GM04503 (cell line): ENCODE measurements around the gene LIPE.

Experiments
- DNase-seq: peaks from one replicate; pipeline ENCODE4 v3.0.0-alpha.2; 2012; ENCODE audit warnings: low read depth

Gene LIPE

DNA sequence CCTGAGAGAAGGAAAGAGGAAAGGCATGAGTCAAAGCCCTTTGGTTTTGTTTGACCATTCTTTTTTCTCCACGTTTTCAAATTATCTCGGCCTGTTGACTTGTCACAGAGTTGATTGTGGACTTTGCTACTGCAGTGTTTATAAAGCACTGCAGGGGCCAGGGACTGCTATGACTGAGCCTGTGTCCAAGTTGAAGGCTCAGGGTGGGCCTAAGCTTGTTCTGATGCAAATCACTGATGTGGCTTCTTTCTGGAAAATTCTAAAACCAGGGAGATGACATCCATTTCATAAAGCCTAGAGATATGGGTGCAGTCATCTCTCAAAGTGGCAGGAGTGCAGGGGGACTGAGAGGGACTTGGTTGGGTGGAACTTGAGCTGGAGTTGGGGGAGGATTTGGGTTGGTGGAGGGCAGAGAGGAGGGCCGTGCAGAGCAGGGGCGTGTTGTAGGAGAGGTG is 16.8 kb upstream of the LIPE start:
- DNase-seq = no peak

DNA sequence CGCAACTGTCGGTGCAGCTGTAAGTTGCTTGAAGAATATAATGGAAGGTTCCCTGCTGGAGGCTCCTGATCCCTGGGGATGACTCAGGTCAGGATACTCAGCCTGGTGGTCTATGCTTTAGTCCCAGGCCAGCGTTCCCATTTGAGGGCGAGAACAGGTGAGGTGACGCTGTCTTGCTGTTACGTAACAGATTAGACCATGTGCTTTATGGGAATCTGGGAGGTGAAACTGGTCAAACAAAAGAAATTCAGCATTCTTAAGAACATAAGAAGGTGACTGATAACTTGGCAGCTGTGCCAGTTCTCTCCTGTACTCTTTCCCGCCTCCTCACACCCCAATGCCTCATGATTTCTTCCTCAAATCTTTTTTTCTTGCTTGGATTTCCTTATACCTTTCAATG is 15.6 kb upstream of the LIPE start, which contains the start of gene CXCL17:
CXCL17 (minus strand) TSS at position 114 of the 400 bp plus-strand sequence. CDS start 114 bp downstream, outside the sequence.
- no peak for DNase-seq

DNA sequence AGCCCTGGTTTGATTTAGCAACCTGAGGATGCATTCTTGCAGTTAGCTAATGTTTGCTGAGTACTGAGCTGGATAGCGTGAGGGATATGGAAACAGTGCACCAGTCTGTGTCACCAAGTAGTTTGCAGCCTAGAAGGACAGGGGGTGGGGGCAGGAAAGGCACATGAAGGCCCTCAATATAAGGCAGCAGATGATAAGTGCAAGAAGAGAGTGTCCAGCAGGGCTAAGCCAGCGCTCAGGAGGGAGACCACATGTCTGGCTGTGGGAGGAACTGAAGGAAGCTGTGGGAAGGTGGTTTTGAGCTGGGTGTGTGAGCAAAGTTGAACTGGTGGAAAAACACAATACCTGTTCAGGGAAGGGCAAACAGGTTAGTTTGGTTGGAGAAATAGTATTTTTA is 13.9 kb upstream of the LIPE start:
- no peak for DNase-seq

DNA sequence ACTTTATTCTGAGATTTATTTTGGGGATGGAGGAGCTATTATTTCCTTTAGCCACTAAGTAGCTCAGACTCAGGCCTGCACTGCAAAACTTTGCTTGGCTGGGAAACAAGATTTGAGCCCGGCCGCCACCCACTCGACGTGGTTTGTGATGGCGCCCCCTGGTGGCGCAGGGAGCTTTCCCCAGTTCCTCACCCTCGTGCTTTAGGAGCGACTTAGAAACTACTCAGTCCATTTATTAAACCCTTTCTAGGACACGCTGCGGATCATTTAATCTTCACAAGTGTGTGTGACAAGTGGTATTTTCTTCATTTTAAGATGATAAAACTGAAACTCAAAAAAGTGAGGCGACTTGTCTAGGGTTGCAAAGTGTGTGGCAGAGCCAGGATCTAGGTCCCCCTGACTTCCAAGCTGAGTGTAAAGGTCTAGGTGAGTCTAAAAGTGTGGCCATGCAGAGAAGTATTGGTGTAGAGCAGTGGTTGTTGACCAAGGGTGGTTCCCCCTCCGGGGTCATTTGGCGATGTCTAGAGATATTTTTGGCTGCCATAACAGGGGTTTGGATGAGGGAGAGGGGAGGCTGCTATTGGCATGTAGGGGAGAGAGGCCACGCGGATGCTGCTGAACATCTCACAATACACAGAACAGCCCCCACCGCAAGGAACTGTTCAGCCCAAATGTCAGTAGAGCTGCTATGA is 13.3 kb upstream of the LIPE start:
- DNase-seq = no peak

DNA sequence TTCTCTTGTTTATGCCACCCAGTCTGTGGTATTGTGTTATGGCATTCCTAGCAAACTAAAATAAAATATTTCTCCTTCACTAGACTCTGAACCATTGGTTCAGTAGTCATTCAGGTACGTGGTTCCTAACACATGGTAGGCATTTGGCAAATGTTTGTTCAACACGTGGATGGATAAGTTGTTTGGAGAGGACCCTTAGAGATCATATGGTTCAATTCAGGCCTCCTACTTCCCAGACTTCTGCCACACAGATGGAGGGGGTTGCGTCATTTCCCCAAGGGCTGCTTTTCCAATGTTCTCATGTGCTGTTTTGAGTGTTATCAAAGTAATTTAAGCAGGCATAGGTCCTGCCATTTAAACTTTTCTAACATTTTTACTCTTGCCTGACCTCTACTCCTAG is 8.8 kb upstream of the LIPE start:
- no peak for DNase-seq

DNA sequence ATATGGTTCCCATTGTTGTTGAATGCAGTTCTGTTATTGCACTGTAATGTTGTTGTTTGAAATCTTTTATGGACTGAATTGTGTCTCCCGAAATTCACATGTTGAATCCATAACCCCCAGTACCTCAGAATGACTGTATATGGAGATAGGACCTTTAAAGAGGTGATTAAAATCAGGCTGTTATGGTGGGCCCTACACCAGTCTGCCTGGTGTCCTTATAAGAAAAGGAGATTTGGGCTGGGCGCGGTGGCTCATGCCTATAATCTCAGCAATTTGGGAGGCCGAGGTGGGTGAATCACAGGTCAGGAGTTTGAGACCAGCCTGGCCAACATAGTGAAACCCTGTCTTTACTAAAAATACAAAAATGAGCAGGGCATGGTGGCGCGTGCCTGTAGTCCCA is 8.1 kb upstream of the LIPE start:
- DNase-seq = no peak

DNA sequence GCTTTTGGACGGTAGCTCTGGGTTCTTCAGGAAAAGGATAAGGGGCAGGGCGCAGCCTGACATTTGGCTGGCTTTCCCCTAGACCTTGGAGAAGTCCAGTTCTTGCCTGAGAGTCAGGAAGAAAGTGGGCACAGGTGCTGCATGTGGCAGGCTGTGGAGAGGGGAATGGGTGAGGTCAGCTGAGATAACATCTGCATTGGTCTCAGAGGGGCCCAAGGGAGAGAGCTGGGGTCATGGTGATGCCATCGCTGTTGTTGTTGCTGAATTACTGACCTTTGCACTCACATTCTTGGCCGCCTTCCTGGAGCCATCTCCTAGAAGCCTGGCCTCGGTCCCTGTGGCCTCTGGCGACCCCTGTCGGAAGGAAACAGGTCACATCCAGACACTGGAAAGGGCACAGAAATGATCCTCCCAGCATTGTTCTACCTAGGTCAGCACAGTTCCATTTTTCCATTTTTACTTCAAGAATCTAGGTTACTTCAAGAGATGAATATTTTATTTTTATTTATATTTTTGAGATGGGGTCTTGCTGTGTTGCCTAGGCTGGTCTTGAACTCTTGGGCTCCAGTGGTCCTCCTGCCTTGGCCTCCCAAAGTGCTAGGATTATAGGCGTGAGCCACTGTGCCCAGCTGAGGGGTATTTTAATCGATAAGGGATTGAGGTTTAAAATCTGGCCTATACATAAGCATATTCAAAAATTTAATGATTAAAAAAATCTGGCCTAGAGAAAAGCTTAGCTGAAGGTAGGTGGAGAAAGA is 6.5 kb upstream of the LIPE start:
- DNase-seq = no peak

DNA sequence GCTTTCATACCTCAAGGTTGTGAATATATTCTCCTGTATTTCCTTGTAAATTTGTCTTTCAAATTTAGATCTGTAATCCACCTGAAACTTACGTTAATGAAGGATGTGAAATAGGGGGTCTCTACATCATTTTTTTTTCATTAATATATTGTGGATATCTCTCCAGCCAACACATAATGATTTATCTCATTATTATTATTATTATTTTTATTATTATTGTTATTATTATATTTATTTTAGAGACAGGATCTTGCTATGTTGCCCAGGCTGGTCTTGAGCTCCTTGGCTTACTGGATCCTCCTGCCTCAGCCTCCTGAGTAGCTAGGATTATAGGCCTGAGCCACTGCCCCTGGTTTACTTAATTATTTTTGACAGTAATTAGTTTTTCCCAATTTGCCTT is 4.3 kb upstream of the LIPE start:
- DNase-seq = no peak

DNA sequence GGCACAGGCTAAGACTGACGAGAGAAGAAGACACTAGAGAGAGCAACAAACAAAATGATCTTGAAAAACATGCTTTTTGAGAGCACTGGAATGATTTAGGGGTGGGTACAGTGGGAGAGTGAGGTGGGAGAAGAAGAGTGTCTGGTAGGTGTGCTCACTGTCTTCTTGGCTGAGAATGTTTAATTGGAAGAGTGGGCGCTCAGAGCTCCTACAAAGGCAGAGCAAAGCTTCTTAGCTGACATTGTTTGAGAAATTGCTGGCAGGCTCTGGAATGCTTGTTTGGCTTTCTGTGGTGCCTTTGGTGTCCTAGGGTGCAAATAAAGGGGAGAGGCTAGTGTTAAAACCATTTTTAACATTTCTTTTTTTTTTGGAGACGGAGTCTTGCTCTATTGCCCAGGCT is 1.5 kb upstream of the LIPE start:
- no peak for DNase-seq

DNA sequence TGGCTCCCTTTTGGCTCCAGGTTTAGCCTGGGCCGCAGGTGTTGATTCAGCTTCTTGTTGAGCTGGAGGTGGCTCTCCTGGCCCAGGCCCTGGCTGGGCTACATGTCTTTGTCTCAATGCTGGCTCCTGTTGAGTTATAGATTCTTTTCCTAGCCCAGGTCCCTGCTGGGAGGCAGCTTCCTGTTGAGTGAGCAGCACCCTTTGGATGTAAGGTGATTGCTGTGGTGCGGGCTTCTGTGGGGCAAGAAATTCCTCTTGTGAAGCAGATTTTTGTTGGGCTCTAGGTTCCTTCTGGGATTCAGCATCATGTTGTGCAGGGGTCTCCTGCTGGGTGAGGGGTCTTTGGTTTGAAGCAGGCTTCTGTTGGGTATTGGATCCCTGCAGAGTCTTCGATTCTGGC is 545 bp downstream of the LIPE start:
- no peak for DNase-seq

DNA sequence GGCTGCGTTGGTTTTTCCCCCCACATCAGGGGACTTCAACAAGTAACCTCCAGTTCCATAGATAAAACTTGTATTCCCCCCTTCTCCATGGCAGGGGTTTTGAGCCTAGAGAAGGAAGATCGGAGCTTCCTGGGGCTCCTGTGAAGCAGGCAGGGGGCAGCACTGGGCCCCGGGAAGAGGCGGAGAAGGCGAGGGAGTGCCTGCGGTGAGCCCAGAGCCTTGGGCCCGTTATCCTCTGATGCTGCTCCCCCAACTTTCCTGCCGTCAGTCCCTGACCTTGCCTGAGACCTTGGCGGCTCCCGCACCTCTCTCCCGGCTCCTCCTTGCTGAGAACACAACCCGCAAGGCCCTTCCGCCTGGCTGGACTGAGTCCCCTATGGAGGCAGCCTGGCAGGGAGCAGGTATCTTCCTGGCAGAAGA is 2.5 kb downstream of the LIPE start:
- no peak for DNase-seq

DNA sequence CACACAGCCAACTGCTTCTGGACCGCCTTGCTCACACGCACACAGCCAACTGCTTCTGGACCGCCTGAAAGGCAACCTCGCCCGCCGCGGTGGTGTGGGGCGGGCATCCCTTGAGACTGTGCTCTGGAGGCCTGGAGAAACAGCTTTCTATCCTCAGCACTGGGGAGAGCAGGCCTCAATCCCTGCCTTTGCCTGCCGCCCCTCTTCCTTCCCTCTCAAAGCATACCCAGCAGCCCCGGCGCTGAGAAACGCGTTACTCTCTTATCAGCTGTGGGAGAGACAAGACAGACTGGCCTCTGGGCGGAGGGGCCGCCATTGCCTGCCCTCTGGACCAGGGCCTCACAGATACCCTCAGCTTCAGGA is 2.9 kb downstream of the LIPE start:
- DNase-seq = no peak

DNA sequence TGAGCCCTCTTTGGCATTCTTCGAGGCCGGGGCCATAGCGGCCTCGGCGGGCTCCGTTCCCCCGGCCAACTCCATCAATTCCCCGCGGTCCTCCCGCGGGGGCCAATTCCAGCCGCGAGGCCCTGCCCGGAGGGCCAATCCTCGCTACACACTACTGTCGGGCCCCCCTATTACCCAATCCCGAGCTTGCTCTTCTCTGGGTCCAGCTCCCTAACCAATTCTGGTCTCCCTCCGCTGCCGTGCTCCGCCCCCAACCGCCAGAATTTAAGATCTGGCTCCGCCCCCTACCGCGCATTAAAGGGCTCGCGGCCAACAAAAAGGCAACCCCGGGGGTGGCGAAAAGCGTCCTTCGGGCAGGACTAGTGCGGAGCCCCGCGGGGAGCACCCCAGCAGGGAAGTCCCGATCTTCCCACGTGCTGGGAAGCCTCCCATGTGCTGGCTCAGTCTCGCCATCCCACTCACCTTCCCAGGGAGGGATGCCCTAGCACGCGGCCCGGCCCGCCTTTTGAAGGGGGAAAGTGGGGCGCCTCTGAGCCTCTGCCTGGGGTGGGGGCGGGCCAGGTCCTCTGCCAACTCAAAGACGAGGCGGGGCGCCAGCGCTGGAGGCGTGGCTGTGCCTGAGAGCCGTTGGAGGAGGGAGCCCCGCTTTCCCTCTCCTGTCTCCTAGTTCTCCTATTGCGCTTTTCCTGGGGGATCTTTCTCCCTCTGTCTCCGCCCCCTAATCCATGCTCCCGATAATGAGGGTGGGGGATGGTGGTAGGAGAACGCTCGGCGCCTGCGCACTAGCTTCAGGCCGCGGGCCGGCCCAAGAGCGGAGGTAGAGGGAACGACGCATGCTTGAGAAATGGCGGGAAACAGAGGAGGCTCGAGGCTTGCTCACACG is 3.5 kb downstream of the LIPE start:
- peak; percentile 53 for DNase-seq

DNA sequence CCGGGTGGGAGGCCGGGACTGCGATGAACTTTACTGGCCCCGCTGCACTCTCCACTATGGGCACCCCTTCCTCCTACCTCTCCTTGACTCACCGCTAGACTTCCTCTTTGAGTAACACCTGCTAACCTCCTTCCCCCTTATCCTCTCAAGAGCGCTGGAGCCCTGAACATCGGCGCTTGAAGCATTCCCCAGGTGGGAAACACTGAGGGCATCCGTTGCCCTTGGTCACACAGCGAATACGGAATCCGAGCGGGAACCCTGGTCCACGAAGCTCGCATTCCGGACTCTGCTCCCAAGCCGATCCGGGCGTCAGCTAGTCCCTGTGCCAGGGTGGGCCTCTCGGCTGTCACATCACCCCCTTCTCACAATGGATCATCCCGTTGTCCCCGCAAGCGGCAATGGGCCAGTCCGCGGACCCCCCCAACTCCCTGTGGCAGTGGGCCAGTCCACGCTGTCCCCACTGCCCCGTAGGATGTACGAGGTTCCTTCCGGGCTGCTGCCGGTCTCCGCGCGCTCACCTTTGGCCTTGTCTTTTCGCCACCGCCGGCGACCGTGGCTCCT is 4.2 kb downstream of the LIPE start:
- no peak for DNase-seq

DNA sequence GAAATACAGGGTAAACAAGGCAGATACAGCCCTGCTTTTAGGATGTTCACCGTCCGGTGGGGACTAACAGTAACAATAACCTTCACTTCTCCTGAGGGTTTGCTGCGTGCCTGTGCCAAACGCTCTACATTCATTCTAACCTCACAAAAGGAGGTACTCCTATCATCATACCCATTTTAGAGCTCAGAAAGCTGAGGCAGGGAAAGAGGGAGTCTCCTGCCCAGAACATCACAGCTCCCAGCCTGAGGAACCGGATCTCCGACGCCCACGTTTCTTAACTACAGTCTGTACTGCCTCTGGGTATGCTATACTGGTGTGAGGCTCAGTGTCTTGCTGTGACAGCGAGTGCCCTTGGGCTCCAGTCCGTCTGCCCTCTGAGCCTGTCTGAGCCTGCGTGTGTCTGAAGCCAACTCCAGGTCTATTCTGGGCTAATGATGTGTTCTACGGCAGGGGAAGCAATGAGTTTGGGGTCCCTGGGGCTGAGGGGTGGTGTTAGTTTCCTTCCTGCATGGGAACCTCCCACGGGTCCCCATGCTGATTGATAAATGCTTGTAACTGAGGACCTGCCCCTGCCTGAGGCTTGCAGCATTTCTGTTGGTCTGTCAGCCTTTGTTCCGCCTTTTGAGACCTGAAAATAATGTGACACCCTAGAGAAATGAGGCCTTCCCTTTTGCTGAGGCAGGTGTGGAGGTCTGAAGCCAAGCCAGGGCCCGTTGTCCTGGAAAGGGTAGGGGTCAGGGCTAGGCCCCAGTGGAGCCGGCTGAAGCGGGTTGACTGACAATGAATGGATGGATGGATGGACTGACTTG is 4.9 kb downstream of the LIPE start:
- no peak for DNase-seq

DNA sequence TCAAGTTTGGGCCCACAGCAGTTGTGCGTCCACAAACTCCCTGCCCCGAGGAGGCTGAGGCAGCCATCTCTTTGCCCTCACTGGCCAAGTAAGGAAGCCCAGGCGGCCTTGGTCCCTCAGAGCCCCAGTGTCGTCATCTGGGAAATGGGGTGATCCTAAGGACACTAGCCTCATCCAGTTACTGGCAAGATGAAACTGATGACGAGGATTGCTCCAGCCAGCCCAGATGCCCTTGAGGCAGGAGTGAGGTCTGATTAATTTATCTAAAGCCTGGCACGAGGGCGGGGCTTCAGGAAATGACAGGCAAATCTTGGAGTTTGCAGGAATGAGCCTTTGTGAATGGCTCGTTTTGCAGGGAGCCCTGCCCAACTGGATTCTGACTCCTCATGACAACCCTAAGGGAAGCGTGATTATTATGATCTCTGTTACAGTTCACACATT is 5.6 kb downstream of the LIPE start:
- DNase-seq = no peak

DNA sequence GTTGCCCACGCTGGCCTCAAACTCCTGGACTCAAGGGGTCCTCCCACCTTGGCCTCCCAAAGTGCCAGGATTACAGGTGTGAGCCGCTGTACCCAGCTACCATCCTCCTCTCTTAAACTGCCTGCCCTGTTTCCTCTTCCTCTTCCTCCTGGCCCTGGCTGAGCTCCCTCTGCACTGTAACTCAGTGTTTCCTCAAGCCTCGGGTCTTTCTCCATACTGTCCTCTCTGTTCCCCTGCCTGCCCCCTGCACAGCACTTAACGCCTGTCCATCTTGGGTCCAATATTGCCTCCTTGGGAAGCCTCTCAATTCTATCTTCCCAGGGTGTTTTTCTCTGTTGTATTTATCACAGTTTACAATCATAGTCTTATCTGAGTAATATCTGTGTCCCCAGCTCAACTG is 6.1 kb downstream of the LIPE start:
- no peak for DNase-seq

DNA sequence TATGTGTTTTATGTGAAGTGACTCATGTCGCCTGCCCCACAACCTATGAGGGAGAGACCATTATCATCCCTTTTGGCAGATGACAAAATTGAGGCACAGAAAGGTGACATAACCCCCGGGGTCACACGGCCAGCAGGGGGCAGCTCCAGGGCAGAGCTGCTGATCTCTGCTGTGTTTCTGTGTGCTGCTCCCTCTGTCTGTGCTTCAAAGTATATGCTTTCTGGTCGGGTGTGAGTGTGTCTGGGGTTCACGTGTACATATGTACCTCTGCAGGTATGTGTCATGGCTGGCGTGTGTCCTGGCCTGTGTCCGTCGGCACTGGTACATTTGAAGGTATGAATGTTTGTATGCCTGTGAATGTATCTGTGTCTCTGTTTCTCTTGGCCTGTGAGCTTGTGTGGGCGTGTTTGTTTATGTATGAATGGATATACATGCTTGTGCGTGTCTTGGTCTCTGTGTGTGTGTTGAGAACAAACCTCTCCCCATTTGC is 7.1 kb downstream of the LIPE start:
- no peak for DNase-seq

DNA sequence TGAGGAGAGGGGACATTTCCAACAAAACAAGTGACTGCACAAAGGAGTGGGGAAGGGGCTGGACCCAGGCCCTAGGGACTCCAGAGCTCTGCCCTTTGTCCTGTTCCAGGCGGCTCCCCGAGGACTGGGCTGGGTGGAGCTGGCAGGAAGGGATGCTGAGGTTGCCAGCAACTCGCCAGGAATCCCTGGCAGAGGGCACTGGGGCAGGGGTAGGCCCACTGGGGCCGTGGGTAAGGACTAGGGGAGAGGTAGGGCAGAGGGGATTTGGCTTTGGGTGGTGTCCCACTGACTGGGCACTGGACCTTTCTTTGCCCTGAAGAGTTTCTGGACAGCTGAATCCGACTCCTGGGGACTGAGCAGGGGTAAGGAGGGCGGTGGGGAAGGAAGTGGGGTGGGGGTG is 7.9 kb downstream of the LIPE start:
- DNase-seq = no peak

DNA sequence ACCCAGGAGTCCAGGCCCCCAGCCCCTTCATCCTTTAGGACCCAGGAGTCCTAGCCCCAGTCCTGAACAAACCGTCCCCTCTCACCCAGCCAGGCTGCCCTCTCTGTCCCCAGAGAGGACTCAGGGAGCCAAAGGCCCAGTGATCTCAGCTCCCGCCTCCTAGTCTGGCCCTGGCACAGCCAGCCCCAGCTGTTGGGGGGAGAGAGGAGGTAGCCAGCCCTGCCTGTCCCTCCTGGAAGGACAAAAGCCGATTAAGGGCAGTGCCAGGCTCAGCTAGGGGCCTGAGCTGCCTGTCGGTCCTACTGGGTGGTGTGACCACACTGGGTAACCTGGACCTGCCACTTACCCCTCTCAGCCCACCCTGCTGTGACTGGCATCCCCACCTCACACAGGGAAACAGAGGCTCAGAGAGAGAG is 14.5 kb downstream of the LIPE start:
- no peak for DNase-seq

DNA sequence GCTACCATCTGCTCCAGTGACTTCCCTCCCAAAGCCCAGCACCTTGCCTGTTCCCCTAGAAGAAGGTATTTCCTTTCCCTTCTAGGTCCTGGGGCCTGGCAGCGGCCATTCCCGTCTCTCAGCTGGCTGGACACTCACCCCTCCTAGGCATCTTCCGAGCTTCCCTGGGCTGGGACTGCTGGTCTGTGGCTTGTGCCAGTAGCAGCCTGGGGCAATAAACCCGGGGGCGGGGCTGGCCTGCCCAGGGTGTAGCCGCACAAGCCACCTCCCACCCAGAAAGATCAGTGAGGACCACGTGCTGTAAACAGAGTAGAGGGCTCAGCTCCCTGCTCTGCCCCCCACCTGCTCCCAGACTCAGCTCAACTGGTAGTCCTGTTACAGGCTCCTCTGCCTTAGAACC is 15.0 kb downstream of the LIPE start:
- no peak for DNase-seq
